SH-SY5Y (cell line): ENCODE results near the gene NFYB.

Experiments used
- GATA2 ChIP-seq: IDR thresholded peaks from 2 replicates; pipeline ENCODE4 v1.6.1; 2011; ENCODE audit warnings: mild to moderate bottlenecking, low read depth, low read length
- GATA3 ChIP-seq: IDR thresholded peaks from 2 replicates; pipeline ENCODE4 v1.6.1; 2011; ENCODE audit warnings: low read depth, mild to moderate bottlenecking, low read length, moderate library complexity

The NFYB gene

GRCh38 chr12:104137902-104138796 is at the start of gene NFYB:
TSS of gene NFYB (minus strand) at chr12:104138210. CDS start at chr12:104135453, 2,757 bp downstream.
- TF ChIP-seq GATA3: no peak
- TF ChIP-seq GATA2: no peak

GRCh38 chr12:104187446-104188155 is 49.6 kb upstream of the NFYB start:
- no peak for TF ChIP-seq GATA3
- no peak for TF ChIP-seq GATA2

- no peak for TF ChIP-seq GATA3
- TF ChIP-seq GATA2: no peak
Observed at GRCh38 chr12:104183443-104183842, 45.4 kb upstream of the NFYB start.

- TF ChIP-seq GATA2 (no peak), GATA3 (no peak)
Observed at GRCh38 chr12:104182621-104183378, 44.8 kb upstream of the NFYB start.

- TF ChIP-seq GATA2: no peak
- no peak for TF ChIP-seq GATA3
Observed at GRCh38 chr12:104182144-104182543, 44.1 kb upstream of the NFYB start.

DNA sequence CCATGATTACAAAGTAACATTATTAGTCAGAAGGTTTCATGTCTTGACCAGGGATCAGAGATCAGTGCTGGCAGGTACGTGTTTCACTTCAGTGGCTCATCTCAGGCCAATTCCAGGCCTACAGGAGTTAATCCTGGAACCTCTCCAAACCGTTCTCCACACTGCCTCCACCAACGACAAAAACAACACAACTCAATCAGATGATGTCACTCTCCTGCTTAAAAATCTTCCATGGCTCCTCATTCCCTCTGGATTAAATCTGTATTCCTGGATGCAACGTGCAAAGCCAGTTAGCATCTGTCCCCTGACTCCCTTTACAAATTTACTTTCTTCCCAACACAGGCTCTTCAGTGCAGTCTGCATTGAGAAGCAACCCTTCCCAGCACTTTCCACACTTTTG is 43.3 kb upstream of the NFYB start:
- TF ChIP-seq GATA3: no peak

DNA sequence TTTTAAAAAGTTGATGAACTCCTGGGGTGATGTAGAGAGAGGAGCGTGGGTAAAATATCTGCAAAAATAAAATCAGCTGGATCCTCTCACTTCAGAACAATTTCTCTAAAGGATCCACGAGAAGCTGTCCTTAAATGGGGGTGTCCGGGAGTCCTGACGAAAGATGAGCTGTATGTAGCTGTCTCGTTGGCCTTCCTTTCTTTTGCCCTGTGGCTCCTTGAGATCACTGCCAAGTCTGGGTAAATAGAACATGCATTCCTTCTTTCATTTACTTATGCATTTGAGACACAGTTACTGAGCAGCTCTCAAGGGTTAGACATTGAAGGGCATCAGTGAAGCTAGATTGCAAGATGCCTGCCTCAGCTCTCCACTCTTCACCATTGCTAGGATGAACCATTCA is 42.4 kb upstream of the NFYB start:
- TF ChIP-seq GATA2 (no peak), GATA3 (no peak)

- TF ChIP-seq GATA2: no peak
- TF ChIP-seq GATA3: no peak
Observed at GRCh38 chr12:104177663-104178501, 39.9 kb upstream of the NFYB start.

GRCh38 chr12:104177336-104177662 is 39.3 kb upstream of the NFYB start:
- TF ChIP-seq GATA2 (no peak), GATA3 (no peak)

GRCh38 chr12:104175726-104176247 is 37.8 kb upstream of the NFYB start:
- TF ChIP-seq GATA2 (no peak), GATA3 (no peak)

DNA sequence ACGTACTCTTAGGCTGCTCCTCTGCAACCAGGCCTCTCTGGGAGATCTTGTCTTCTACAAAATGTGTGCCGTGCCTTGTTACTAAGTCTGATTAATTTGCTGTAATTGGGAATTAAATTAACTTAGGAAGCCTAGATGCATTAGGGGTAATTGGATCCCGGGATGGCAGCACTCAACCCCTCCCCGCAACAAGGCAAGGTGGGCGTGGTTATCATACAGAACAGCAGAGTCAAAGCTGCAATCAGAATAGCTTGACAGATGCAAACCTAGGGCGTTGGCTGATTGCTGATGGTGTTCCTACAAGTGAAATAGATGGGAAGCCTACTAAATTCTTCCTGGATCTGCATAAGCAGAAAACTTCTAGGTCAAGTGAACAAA is 34.5 kb upstream of the NFYB start:
- TF ChIP-seq GATA2 (no peak), GATA3 (no peak)

DNA sequence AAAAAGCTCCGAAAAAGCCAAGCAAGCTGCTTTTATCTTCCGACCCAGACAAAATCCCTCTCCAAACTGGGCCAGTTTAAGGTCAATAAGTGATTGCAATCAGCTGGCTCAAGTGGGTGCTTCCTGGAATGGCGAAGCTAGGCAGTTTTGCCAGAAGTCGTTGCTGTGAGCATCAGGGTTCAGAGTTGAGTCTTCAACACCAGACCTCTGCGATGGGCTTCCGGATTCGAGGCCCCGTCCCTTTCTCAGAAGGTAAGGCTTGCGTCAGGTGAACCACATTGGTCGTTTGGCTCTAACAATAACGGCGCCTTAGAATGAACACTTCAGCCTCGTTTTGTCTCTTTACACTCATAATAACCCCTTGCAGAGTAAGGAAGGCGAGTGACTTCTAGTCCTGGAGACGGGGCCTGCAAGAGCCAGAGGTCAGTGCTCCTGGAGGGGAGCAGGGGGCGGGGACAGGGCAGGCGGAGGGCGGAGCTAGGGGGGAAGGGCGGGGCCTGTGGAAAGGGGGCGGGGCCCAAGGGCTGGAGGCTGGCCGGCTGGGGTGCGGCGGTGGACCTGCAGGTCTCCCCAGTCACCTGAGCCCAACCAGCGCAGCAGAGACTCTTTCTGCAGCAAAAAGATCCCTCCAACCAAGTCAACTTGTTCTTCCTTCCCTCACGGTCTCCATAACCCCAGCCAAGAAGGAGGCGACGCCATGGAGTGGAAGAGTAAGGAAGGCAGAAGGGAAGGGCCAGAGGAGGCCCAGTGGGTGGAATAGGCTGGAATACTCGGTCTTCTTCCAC is 34.0 kb upstream of the NFYB start:
- TF ChIP-seq GATA3 (no peak), GATA2 (no peak)

GRCh38 chr12:104168596-104168995 is 30.6 kb upstream of the NFYB start:
- TF ChIP-seq GATA2: no peak
- TF ChIP-seq GATA3: no peak
